ENCODE measurements around the gene IRAG1. TPM values are rescaled to one million over a fixed set of nuclear protein-coding genes. Genes with fewer than 3 reads are reported as not detected.

The IRAG1 gene
- total and polyA plus RNA-seq, 2 experiments from 2014 or later = 1.5 to 2.7 TPM

GRCh38 chr11:10697323-10697620 lies 3.7 kb upstream of the IRAG1 start:
- Histone ChIP-seq H2AFZ (no peak overlapping the region), H3K4me3 (no peak overlapping the region), H4K20me1 (replicated peaks; ENCODE audit: insufficient read depth) (no peaks in the 10 kb centered on the region), H3K79me2 (replicated peaks; ENCODE audit: insufficient read depth) (no peaks in the 10 kb centered on the region), H3K36me3 (ENCODE audit: insufficient read depth) (no peaks in the 10 kb centered on the region), H3F3A (replicated peaks; ENCODE audit: low read depth) (no peaks in the 10 kb centered on the region), H3K27ac (ENCODE audit: low read depth) (no peak overlapping the region), H3K4me1 (ENCODE audit: insufficient read depth) (no peaks in the 10 kb centered on the region), H3K9me2 (ENCODE audit: insufficient read depth) (no peaks in the 10 kb centered on the region), H3K27me3 (ENCODE audit: insufficient read depth) (no peaks in the 10 kb centered on the region), H3K4me2 (no peak overlapping the region)
- Mint-ChIP-seq H3K27ac (no peak overlapping the region), H3K9me3 (peaks cover 19% of the 10 kb centered on the region), H3K4me1 (peaks cover 8% of the 10 kb centered on the region; the same call in 1 of the 3 replicates), H3K27me3 (ENCODE audit: insufficient read depth, low read depth, poor library complexity) (peaks cover 4% of the 10 kb centered on the region), H3K4me3 (no peak overlapping the region), H3K36me3 (ENCODE audit: low read depth) (peaks cover 15% of the 10 kb centered on the region)
- ATAC-seq (no peak), DNase-seq (ENCODE audit: low spot score) (no peak)
- TF ChIP-seq EZH2 (IDR thresholded peaks at IDR 0.05; ENCODE audit: low read depth, unreplicated experiment) = no peak
- no peak for TF ChIP-seq REST (IDR thresholded peaks at IDR 0.05; ENCODE audit: unreplicated experiment)
- no peak for TF ChIP-seq CTCF (conservative IDR thresholded peaks at IDR 0.05; ENCODE audit: low read depth in 2 of 2)
- no peak for TF ChIP-seq CREB1 (CRISPR knock-in tag; IDR thresholded peaks at IDR 0.05; ENCODE audit: low read depth)
- TF ChIP-seq ZNF114 (CRISPR knock-in tag; IDR thresholded peaks at IDR 0.05) = no peak
- no peak for TF ChIP-seq POLR2AphosphoS5 (IDR thresholded peaks at IDR 0.05; ENCODE audit: low read depth)
- TF ChIP-seq JUNB (IDR thresholded peaks at IDR 0.05; ENCODE audit: unreplicated experiment) = no peak
- TF ChIP-seq ZNF331 (CRISPR knock-in tag; IDR thresholded peaks at IDR 0.05; ENCODE audit: low read depth) = no peak
- no peak for TF ChIP-seq ZNF462 (CRISPR knock-in tag; IDR thresholded peaks at IDR 0.05)
- TF ChIP-seq ETS1 (IDR thresholded peaks at IDR 0.05) = no peak
- no peak for TF ChIP-seq STAT1 (IDR thresholded peaks at IDR 0.05; ENCODE audit: unreplicated experiment)
- TF ChIP-seq EZH2phosphoT487 (IDR thresholded peaks at IDR 0.05; ENCODE audit: unreplicated experiment) = no peak
- TF ChIP-seq NANOG (IDR thresholded peaks at IDR 0.05; ENCODE audit: borderline replicate concordance) = no peak
